ENCODE measurements around the gene R3HDML.

The R3HDML gene

DNA sequence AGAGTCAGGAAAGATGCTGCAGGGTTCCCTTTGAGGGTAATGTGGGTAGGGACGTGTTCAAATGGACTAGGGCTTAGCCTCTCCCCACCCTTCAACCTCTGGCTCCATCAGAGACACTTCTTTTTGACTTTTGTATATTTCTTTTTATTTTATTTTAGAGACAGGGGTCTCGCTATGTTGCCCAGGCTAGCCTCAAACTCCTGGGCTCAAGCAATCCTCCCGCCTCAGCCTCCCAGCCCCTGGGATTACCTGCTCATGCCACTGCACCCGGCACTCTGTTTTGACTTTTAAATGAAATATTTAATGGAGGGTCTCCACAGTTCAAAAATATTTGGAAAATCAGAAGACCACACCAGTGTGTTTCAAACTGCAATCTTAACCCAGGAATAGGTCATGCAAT, 27.2 kb downstream of the R3HDML start:
- TF ChIP-seq, protein P1, sequence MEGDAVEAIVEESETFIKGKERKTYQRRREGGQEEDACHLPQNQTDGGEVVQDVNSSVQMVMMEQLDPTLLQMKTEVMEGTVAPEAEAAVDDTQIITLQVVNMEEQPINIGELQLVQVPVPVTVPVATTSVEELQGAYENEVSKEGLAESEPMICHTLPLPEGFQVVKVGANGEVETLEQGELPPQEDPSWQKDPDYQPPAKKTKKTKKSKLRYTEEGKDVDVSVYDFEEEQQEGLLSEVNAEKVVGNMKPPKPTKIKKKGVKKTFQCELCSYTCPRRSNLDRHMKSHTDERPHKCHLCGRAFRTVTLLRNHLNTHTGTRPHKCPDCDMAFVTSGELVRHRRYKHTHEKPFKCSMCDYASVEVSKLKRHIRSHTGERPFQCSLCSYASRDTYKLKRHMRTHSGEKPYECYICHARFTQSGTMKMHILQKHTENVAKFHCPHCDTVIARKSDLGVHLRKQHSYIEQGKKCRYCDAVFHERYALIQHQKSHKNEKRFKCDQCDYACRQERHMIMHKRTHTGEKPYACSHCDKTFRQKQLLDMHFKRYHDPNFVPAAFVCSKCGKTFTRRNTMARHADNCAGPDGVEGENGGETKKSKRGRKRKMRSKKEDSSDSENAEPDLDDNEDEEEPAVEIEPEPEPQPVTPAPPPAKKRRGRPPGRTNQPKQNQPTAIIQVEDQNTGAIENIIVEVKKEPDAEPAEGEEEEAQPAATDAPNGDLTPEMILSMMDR (IDR thresholded peaks at IDR 0.05; ENCODE audit: poor library complexity, severe bottlenecking): no peak
- no peak for DNase-seq (ENCODE audit: low spot score)
- H3K9me3 ChIP-seq (ENCODE audit: severe bottlenecking): no peaks in the 10 kb centered on the region
- no peak for ATAC-seq (ENCODE audit: low read depth)
- no peak overlapping the region for H3K4me3 ChIP-seq (ENCODE audit: severe bottlenecking)
- no peaks in the 10 kb centered on the region for H3K36me3 ChIP-seq (ENCODE audit: low read depth)
- no peaks in the 10 kb centered on the region for H3K27me3 ChIP-seq (ENCODE audit: insufficient read depth, poor library complexity, severe bottlenecking)
- no peaks in the 10 kb centered on the region for H3K4me1 ChIP-seq (ENCODE audit: insufficient read depth, poor library complexity, severe bottlenecking)
- H3K27ac ChIP-seq (ENCODE audit: poor library complexity, severe bottlenecking): no peak overlapping the region

DNA sequence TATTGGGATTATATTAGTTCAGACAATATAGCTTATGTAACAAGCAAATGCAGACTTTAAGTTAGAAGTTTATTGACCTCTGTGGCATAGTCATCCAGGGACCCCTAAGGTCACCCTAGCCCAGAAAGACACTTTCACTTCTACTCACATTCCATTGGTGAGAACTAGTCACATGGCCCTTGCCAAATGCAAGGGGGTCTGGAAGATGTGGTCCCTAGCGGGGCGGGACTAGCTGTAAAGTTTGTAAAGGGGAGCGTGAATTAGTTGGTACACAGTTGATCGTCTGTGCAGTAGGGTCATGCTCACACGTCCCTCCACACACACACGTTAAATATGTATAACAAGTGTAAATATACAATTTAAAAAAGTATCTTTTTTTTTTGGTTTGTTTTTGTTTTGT, 27.9 kb downstream of the R3HDML start:
- no peaks in the 10 kb centered on the region for H3K9me3 ChIP-seq (ENCODE audit: severe bottlenecking)
- no peaks in the 10 kb centered on the region for H3K4me1 ChIP-seq (ENCODE audit: insufficient read depth, poor library complexity, severe bottlenecking)
- TF ChIP-seq, protein P1 (IDR thresholded peaks at IDR 0.05; ENCODE audit: poor library complexity, severe bottlenecking): no peak
- H3K36me3 ChIP-seq (ENCODE audit: low read depth): no peaks in the 10 kb centered on the region
- ATAC-seq (ENCODE audit: low read depth) (no peak), DNase-seq (ENCODE audit: low spot score) (no peak)
- H3K4me3 ChIP-seq (ENCODE audit: severe bottlenecking): no peak overlapping the region
- no peak overlapping the region for H3K27ac ChIP-seq (ENCODE audit: poor library complexity, severe bottlenecking)
- no peaks in the 10 kb centered on the region for H3K27me3 ChIP-seq (ENCODE audit: insufficient read depth, poor library complexity, severe bottlenecking)

DNA sequence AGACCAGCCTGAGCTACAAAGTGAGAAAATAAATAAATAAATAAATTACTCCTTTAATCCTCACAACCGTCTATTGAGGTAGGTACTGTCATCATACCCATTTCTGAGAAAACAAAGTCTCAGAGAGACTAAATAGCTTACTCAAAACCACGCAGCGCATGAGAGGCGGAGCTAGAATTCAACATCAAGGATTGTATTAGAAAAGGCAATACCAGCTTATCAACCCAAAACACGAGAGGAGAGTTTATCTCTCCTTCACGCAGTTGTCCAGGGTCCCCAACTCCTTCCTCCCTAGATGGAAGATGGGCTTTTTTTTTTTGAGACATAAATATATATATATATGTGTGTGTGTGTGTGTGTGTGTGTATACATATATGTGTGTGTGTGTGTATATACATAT, 30.9 kb downstream of the R3HDML start:
- Histone ChIP-seq H3K4me3 (ENCODE audit: severe bottlenecking) (no peak overlapping the region), H3K4me1 (ENCODE audit: insufficient read depth, poor library complexity, severe bottlenecking) (no peaks in the 10 kb centered on the region), H3K9me3 (ENCODE audit: severe bottlenecking) (no peaks in the 10 kb centered on the region), H3K36me3 (ENCODE audit: low read depth) (no peaks in the 10 kb centered on the region), H3K27ac (ENCODE audit: poor library complexity, severe bottlenecking) (no peak overlapping the region), H3K27me3 (ENCODE audit: insufficient read depth, poor library complexity, severe bottlenecking) (no peaks in the 10 kb centered on the region)
- no peak for DNase-seq (ENCODE audit: low spot score)
- TF ChIP-seq, protein P1 (IDR thresholded peaks at IDR 0.05; ENCODE audit: poor library complexity, severe bottlenecking): no peak
- ATAC-seq (ENCODE audit: low read depth): no peak

DNA sequence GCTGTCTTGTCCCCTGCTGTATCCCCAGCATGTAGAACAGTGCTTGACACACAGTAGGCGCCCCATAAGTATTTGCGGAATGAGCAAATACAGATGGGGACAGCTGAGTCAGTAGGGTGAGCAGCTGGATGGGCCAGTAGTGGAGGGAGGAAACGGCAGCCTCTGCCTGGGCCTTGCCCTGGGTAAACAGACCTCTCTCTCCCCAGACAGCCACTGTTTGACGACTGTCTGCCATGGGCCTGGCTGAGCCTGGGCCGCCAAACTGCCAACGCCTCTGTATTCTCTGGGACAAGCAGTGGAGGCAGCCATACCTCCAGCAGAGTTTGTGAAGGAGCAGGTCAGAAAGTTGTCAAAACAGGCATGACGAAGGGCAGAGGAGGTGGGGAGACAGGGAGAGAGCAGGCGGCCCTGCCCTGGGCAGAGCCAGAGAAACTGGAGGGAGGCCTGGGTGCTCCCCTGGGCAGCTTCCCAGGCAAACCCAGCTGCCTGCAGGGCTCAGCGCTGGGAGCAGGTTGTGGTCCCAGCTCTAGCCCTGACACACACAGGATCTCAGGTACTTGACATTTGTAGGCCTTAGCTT, 33.9 kb downstream of the R3HDML start:
- Histone ChIP-seq H3K4me3 (ENCODE audit: severe bottlenecking) (no peak overlapping the region), H3K27ac (ENCODE audit: poor library complexity, severe bottlenecking) (no peak overlapping the region), H3K27me3 (ENCODE audit: insufficient read depth, poor library complexity, severe bottlenecking) (no peaks in the 10 kb centered on the region), H3K36me3 (ENCODE audit: low read depth) (no peaks in the 10 kb centered on the region), H3K4me1 (ENCODE audit: insufficient read depth, poor library complexity, severe bottlenecking) (no peaks in the 10 kb centered on the region), H3K9me3 (ENCODE audit: severe bottlenecking) (no peaks in the 10 kb centered on the region)
- ATAC-seq (ENCODE audit: low read depth) (peak; percentile 67), DNase-seq (ENCODE audit: low spot score) (no peak)
- TF ChIP-seq, protein P1 (IDR thresholded peaks at IDR 0.05; ENCODE audit: poor library complexity, severe bottlenecking): no peak

DNA sequence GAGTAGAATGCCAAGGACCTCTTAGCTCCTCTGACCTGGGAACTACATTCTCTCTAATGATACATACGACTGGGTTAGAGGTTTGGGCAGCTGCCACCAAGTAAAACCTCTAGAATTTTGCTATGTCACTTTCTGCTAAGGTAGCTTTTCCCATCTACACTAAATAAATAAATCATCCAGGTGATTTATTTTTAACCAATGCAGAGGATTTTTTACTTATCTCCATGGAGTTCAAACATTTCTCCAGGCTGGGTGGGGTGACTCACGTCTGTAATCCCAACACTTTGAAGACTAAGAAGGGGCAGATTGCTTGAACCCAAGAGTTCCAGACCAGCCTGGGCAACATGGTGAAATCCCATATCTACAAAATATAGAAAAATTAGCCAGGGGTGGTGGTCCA, 45.8 kb downstream of the R3HDML start:
- H3K27me3 ChIP-seq (ENCODE audit: insufficient read depth, poor library complexity, severe bottlenecking): no peaks in the 10 kb centered on the region
- H3K9me3 ChIP-seq (ENCODE audit: severe bottlenecking): no peaks in the 10 kb centered on the region
- no peaks in the 10 kb centered on the region for H3K4me1 ChIP-seq (ENCODE audit: insufficient read depth, poor library complexity, severe bottlenecking)
- H3K4me3 ChIP-seq (ENCODE audit: severe bottlenecking): no peak overlapping the region
- DNase-seq (ENCODE audit: low spot score) (no peak), ATAC-seq (ENCODE audit: low read depth) (no peak)
- no peak overlapping the region for H3K27ac ChIP-seq (ENCODE audit: poor library complexity, severe bottlenecking)
- TF ChIP-seq, protein P1 (IDR thresholded peaks at IDR 0.05; ENCODE audit: poor library complexity, severe bottlenecking): no peak
- no peaks in the 10 kb centered on the region for H3K36me3 ChIP-seq (ENCODE audit: low read depth)
